ENCODE results near the gene CABLES1.

Gene CABLES1

DNA sequence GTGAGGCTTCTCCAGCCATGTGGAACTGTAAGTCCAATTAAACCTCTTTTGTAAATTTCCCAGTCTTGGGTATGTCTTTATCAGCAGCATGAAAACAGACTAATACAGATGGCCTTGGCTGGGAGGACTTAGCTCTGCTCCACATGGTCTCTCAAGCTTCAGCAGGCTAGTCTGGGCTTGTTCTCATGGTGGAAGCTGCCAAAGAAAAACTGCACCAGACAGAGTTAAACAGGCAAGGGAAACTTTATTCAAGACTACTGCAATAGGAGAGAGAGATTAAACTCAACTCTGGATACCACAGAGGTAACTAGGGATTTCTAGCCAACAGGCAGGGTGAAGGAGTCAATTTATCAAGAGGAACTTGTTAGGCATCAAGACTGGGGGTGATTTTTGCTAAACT, 142.1 kb downstream of the CABLES1 start:
- TF ChIP-seq, protein P1, sequence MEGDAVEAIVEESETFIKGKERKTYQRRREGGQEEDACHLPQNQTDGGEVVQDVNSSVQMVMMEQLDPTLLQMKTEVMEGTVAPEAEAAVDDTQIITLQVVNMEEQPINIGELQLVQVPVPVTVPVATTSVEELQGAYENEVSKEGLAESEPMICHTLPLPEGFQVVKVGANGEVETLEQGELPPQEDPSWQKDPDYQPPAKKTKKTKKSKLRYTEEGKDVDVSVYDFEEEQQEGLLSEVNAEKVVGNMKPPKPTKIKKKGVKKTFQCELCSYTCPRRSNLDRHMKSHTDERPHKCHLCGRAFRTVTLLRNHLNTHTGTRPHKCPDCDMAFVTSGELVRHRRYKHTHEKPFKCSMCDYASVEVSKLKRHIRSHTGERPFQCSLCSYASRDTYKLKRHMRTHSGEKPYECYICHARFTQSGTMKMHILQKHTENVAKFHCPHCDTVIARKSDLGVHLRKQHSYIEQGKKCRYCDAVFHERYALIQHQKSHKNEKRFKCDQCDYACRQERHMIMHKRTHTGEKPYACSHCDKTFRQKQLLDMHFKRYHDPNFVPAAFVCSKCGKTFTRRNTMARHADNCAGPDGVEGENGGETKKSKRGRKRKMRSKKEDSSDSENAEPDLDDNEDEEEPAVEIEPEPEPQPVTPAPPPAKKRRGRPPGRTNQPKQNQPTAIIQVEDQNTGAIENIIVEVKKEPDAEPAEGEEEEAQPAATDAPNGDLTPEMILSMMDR (IDR thresholded peaks at IDR 0.05) = no peak

DNA sequence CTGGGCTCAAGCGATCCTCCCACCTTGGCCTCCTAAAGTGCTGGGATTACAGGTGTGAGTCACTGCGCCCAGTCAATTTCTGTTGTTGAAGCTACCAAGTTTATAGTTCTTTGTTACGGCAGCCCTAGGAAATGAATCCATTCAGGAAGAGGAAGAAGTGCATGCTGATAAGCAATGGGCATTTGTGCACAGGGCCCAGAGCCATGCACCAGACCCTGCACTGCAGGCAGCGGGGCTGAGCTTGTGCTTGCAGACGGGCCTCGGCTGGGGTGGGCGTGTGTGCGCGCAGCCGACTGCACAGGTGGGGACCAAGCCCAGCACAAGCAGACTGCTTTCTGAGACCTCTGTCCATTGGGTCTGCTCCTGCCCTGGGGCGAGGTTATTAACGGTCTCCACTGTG, 144.6 kb downstream of the CABLES1 start:
- TF ChIP-seq, protein P1 (IDR thresholded peaks at IDR 0.05) = no peak

DNA sequence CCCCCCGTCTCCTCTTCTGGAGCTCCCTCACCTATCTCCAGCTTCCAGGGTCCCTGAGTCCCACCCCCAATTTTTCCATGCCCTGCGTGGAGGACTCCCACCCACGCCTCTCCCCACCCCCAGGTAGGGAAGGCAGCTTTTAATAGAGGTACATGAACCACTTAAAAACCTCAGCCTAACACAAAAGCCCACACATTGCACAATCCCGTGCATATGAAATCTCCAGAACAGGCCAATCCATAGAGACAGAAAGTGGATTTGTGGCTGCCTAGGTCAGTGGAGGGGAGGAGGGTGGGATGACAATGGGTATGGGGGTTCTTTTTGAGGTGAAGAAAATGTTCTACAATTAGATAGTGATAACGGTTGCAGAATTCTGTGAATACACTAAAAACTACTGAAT, 145.6 kb downstream of the CABLES1 start:
- TF ChIP-seq, protein P1 (IDR thresholded peaks at IDR 0.05) = no peak

DNA sequence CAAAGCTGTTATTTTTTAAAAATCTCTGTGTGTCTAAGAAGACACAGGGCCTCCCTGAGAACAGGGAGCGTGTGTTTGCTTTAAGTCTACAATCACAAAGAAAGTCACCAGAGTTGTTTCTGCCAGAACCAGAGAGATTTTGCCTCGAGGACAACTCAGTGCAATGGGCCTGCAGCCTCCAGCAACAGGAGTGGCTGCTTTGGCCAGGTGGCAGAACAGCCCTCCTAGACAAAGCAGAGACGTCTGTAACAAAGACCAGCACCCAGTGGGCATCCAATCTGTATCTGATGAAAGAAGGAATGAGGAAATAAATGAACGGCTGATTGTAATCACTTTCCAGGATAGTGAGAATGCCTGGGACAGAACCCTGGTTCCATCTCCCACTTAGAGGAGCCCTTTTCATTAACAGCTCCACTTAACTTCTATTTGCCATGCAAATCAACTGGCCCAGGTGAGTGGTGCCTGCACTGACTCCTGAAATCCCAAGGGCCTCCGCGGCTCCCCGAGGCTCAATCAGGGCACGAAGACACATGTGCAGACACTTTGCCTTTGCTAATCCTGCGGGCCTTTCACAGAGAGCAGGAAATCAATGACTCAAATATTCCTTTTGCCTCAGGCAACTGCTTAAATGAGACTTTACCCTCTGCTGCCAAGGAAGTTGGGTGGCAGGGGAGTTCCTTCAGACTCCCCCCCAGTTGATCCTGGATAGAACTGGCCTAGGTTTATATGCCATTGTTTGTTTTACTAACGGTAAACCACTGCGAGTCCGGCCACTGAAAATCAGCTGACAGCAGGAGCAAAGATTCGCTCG, 146.5 kb downstream of the CABLES1 start:
- TF ChIP-seq, protein P1 (IDR thresholded peaks at IDR 0.05) = no peak

DNA sequence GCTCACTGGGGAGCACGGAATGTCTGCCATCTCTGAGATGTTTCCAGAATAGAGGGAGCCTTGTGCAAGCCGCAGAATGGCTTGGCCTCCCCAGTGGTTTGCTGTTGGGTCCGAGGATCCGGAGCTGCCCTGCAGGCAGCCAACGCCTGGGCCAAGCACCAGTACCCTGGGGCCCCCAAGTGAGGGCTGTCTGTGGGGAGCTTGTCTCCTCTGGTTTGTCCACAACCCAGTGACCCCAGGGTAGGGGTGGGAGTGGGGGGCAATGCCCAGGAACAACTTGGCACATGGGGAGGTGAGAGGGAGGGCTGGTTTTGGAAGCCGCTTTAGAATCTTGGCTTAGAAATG, 147.1 kb downstream of the CABLES1 start:
- TF ChIP-seq, protein P1 (IDR thresholded peaks at IDR 0.05) = no peak

DNA sequence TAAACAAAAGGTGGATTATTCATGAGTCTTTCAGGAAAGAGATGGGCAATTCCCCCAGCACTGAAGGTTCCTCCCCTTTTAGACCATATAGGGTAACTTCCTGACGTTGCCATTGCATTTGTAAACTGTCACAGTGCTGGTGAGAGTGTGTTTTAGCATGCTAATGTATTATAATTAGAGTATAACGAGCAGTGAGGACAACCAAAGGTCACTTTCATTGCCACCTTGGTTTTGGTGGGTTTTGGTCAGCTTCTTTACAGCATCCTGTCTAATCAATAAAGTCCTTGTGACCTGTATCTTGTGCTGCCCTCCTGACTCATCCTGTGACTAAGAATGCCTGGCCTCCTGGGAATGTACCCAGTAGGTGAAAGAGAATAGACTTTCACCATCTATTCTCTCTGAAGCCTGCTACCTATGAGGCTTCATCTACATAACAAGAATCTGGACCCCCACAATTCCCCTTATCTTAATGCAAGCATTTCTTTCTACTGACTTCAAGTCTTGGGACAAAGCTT, 148.7 kb downstream of the CABLES1 start:
- TF ChIP-seq, protein P1 (IDR thresholded peaks at IDR 0.05) = no peak

DNA sequence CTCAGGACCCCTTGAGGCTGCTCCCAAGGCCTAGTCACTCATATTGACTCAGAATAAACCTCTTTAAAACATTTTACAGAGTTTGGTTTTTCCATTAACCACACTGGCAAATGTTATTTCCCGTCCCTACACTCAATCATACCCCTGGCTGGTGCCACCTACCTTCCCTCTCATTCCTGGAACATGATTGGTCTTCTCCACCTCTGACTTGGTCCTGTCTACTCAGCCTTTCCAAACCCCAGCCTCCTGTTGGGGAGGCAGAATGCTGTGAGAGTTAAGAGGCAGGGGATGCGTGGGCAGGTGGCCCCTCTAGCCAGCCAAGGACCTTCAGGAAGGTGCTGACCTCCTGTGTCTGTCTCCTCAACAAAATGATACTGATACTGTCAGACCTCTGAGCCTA, 149.3 kb downstream of the CABLES1 start:
- TF ChIP-seq, protein P1 (IDR thresholded peaks at IDR 0.05) = no peak
